Stimulated activated naive CD4-positive, alpha-beta T cell treated with Interleukin-2 at 50 U/mL for 16 hours (primary cell): ENCODE measurements around the gene ACY1.
A peak's percentile ranks its signal among the peaks of the same experiment; 100 is the strongest.

ENCODE experiments used
- DNase-seq: peaks from one replicate; lab custom pipeline; 2025; lab: John Stamatoyannopoulos, UW

Gene ACY1

DNA sequence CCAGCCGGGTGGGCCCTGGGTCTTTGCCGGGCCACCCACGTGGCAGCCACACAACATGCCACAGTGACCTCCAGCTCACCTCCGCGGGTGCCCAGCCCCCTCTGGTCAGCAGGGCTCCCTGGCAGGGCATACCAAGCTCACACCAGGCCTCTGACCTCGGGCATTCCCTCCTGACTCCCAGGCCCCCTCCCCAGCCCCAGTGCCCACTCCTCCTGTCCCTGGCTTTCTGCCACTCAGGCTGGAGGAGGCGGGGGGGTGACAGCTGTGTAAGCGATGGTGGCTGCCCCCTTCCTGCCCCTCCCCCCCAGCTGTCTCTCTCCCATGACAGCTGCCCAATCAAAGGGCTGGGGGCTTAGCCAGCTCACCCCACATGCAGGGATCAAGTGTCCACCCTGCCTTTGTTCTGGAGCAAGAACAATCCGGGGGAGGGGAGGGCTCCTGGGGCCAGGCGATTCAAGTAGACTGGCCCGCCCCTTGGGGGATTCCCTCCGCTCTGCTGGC lies 19.3 kb upstream of the ACY1 start:
- no peak for DNase-seq

DNA sequence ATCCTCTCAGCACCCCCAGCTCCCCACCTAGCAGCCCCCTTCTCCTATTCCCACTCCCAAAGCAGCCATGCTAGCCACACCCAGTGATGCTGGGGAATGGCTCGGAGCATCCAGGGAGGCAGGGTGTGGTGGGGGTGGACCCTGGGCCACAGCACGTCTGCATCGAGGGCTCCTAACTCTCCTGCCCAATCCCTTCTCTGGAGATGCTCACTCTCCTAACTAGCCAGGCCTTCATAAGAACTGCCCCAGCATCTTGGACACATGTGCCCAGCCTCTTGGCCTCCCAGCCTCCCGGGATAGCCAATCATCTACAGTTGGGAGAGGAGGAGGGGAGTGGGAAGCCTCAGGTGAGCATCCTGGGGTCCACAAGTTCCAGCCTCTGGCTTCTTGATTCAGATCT lies 18.8 kb upstream of the ACY1 start:
- DNase-seq, result no peak

DNA sequence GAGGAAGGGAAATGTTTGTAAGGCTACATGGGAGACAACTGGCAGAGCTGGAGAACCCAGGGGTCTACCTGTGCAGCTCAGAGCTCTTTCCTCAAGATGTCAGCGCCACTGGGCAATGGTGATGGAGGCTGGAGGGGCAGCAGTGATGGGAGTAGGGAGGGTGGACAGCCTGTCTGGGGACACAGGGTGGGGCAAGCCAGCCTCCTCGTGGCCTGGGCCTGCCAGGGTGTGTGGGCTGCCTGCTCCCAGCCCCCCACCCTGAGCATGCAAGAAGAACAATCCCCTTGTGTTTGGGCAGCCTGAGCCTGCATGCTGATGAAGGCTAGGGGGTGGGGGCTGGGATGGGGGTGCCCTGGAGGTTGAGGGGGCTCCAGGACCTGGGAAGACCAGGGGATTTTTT lies 17.3 kb upstream of the ACY1 start:
- DNase-seq, result no peak

DNA sequence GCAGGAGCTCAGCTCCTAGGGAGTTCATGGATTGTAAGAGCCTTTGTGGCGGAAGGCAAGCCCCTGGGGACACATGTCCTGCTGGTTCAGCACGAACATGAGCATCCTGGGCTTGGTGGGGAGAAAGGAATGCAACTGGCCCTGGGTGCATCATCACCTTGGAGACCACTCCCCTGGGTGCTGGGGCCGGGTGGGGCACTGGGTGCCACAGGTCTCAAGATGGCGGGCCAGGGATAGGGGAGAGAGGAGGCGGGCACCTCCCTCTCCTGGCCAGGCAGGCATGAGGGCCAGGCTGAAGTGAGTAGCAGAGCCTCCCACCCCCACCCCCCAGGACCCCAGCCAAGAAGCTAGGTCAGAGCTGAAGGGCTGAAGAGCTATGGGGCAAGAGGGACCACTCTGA lies 16.8 kb upstream of the ACY1 start:
- no peak for DNase-seq

DNA sequence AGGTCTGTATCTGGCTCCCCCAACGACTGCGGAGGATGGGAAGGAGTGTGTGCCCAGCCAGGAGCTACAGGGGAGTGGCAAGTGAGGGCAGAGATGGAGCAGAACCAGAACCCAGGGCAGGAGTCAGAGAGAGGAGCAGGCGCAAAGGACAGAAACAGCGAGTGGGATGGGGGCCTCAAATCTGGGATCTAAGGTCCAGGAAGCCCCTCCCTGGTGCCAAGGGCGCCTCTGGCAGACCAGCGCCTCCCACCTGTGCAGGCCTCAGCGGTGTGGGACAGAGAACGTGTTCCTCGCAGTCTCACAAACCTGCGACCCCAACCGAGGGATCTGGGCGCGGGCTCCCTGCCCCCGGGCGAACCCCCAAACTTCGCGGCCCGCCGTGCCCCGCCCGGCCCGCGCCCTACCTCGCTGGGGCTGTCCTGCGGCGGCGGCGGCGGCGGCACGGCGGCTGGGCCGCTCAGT lies 16.4 kb upstream of the ACY1 start:
- DNase-seq, result no peak

DNA sequence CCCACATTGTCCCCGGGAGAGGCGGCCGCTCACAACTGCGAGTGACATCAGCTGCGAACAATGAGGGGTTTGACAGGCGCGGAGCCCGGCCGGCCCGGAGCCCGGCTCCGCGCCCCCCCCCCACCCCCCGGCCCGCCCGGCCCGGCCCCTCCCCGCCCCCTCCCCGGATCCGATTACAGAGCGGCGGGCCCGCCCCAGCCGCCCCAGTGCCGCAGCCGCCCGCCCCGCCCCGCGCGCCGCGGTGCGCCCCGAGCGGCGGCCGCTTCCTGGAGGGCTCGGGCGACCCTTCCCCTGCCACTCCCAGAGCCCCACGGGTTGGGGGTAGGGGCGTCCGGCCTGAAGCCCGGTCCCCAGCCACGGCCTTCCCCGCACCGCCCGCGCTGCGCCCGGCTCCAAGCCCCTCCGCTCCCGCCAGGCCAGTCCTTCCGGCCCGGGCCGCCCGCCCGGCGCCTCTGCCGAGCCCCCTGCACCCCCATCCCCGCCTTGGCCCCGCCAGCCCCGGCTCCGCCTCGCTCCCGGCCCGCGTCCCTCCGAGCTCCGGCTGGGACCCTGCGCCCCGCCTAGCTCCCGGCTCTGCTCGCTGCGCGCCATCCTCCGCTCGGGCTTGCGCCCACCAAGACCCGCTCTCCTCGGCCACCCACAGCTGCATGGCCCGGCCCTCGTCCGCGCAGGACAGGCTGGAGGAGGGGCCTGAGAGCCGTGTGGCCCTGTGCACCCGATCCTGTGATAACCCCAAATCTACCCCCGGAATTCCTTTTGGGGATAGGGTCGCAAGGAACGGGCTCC lies 15.8 kb upstream of the ACY1 start, which contains the start of gene PCBP4:
Gene PCBP4, minus strand, starts transcription at position 71 of the 786 bp plus-strand sequence. CDS start 6,214 bp downstream, outside the sequence.
- peak; percentile 39 for DNase-seq

DNA sequence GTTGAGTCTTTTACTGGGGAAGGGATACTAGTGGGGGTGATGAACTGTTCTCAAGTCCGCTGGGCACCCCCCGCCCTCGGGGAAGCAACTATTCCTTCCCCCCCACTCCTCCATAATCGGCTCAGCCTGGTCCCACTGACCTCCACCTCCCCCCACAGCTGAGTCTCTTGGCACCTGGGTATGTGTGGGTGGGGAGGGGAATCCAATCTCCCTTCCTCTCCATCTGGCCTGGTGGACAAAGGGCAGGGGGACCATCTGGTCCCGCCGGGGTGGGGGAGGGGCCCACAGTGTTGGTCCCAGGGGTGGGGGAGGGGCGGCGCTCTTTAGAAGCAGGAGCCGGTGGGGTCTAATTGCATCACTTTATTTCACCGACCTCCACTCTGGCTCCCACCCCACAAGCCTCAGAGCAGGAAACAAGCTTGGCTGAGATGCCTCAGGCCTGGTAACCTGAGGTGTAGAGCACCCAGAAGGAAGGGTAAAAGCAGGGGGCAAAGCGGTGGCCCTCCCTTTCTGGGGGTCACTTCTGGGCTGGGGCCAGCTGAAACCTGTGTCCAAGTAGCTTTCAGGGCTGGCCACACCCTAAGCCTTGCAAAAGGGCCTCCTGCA lies 15.1 kb upstream of the ACY1 start:
- DNase-seq, result no peak

DNA sequence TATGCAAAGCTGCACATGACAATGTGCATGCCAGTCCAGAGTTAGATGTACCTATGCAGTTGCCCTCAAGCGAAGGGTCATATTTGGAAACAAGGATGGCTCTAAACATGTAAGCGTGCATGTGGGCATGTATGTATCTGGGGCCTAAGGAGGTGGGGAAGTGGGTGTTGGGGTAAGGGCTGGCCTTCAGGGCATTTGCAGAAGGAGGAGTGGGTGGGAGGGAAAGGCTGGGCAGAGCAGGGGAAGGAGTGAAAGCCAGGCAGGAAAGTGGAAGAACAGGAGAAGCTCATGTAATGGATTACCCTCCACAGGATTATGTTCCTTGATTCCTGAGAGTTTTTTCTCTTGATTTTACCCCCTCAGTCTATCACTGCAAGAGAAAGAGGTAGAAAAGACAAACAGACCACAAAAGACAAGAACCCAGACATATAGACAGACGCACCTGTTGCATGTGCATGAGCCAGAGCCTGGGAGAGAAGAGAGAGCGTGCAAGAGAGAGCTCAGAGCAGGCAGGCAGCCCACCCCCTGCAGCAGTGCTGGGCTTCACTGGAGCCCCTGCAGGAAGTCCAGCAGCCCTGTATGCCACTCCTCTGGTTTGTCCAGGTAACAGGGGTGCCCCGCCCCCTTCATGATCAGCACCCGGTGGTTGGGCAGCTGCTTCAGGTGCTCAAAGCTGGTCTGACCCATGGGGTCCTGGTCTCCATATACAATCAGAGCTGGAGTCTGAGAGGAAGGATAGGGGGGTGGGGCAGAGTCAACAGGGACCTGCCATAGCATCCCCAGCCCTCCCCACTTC lies 14.3 kb upstream of the ACY1 start:
- no peak for DNase-seq

DNA sequence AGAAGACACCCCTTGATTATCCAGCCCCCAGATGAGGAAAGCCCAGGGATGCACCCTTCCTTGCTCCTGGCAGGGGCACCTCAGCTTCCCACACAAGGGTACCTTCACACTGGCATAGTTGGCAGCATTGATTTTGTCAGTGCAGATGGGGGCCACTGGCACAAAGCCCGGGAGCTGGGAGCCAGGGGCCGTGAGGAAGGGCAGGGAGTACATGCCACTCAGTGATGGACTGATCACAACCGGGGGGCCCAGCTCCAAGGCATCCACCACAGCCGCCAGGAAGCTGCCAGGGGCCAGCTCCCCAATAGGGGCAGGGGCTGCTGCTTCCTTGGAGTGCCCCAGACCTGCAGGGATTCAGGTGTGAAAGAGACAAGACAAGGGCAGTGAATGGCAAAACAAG lies 13.5 kb upstream of the ACY1 start:
- no peak for DNase-seq

DNA sequence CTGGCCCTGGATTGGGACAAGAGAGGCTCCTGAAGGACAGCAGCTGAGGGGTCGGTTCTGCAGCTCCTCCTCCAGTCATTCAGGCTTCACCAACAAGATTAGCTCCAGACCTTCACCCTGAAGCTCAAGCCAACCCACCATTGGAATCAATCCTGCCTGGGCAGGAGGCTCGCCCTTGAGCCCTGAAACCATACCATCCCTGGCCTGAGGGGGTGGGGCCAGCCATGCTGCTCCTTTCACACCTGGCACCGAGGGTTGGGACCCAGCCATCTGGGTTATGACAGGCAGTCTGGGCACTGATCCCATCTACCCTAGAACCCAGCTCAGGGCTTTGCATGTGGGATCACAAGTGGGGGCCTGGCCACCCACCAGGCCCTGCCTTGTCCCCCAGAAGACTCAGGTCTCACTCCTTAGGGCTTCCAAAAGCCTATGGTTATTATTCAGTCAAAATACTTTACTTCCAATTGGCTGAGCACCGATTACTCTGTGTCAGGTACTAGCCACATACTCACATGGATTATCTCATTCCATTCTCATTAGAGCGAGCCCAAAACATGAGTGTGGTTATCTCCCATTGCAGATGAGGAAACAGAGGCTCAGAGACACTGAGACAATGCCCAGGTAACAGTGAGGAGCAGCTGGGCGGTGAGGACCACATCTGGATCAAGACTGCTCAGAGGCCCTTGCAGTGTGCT lies 12.6 kb upstream of the ACY1 start:
- no peak for DNase-seq

DNA sequence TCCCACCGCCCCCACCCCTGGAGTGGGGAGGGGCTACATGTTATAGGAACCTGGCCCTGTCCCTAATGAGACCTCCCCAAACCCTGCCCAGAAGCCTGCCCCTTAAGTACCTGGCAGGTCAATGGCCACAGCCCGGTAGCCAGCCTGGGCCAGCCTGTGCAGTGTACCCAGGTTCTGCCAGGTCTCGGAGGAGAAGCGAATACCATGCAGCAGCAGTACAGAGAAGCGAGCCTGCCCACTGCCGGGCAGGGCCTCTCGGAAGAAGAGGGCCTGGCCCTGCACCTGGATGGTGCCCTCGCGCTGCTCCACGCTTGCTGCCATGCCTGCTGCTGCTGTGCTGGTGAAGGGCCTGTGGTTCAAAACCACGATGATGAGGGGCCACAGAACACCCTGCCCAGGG lies 12.0 kb upstream of the ACY1 start:
- DNase-seq, result no peak

DNA sequence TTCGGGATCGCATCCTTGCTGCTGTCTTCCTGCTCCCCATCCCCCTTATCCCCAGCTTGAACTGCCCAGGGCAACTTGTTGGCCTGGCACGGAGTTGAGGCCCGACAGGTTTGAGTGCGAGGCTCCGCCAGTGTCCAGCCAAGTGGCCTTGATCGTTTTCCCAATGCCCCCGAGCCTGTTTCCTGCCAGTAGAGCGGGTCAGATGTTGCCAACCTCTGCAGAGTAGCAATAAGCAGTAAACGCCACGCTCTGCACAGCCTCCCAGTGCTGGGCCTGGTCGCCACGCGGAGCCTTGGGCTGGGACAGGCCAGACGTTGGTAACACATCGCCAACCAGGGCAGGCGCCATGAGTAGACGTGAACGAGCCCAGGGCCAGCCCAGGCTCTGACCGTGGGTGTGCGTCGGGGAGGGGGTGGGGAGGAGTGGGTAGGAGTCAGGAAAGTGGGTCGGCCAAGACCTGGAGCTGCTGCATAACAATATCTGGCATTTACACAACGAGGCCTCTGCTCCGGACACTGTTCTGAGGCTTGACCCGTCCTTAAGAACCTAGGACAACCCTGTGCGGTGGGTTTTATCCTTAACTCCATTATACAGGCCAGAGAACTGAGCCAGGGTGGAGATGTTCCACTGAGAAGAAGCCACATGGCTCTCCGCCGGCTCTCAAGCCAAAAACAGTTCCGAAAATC lies 8.9 kb upstream of the ACY1 start:
- DNase-seq, result no peak

DNA sequence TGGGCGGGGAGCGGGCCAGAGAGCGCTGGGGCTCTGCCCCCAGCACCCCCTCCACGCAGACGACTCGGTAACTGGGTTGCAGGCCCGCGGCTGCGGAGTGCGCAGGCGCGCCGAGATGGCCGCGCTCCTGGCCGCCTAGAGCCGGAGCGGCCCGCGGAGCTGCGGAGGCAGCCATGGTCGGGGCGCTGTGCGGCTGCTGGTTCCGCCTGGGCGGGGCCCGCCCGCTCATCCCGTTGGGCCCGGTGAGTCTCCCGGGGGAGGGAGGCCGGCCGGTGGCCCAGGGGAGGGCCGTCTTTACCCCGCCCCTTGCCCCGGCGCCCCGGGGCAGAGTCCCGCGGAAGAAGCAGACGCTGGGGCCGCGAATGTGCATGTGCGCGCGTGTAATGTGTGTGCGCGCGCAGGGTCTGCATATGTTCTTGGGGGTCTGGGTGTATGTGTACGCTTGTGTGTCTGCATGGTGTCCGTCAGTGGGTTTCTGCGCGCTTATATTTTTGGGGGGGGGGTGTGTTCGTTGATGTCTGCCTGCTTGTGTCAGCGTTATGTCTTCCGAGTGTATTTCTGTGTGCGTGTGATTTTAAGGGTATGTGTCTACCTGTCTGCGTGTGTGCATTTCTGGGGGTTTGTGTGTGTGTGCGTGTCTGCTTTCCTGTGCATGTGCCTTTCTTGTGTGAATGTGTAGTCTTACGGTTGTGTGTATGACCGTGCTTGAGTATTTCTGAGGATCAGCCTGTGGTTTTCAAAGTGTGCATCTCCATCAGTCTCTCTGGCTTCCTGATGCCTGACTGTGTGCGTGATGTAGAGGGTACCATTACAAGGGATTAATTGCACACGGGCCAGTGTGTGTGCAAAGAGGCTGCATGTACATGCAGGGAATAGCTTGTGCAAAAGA lies 8.1 kb upstream of the ACY1 start, which contains the start of gene ABHD14A:
Gene ABHD14A, plus strand, starts transcription at position 102 of the 889 bp plus-strand sequence. Its CDS starts 72 bp downstream, at position 174.
- DNase-seq, result peak; percentile 60

DNA sequence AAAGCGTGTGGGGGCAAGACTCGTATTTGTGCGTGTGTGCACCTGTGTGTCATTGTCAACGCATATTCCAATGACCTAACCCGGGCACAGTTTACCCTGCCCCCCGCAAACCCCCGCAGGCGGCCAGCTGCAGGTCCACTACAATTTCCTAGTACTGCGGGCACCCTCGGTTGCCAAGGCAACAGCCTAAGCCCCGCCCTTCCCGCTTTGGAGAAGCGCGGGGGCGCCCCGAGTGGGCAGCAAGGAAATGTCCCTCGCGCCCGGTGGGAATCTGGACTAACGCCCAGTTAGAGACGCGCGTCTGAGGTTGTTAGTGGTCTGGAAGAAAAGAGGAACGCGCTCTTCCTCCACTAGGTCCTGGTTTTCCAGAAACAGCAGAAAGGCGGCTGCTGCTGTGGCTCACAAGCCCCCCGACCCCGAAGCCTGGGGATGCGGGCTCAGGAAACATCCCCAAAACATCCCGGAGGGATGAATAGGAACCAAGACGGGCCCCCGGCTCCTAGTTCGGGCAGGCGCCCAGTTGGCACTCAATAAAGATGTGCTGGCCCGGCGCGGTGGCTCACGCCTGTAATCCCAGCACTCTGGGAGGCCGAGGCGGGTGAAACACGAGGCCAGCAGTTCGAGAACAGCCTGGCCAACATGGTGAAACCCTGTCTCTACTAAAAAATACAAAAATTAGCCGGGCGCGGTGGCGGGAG lies 7.3 kb upstream of the ACY1 start:
- DNase-seq, result no peak

DNA sequence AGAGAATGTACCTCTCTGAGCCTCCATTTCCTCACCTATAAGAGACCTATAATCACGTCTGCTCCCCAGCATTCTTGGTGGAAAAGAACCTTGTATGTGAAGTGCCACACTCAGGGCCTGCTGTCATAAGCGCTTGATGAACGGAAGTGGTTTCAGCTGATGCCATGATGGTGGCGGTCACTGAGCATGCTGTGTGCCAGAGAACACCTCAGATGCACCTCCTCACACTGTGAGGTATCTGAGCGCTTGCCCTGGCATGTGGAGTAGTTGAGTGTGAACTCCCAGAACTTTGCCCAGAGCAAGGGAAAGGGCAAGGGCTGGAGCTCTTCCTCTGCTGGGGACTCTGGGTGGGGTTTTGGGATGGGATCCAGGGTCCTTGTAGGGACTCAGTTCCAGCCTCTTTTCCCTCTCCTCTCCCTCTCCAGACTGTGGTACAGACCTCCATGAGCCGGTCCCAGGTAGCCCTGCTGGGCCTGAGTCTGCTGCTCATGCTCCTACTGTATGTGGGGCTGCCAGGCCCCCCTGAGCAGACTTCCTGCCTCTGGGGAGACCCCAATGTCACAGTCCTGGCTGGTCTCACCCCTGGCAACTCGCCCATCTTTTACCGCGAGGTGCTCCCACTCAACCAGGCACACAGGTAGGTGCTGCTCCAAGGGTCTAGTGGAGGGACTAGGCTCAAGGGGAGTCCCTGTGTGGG lies 5.7 kb upstream of the ACY1 start:
- DNase-seq, result peak; percentile 11

DNA sequence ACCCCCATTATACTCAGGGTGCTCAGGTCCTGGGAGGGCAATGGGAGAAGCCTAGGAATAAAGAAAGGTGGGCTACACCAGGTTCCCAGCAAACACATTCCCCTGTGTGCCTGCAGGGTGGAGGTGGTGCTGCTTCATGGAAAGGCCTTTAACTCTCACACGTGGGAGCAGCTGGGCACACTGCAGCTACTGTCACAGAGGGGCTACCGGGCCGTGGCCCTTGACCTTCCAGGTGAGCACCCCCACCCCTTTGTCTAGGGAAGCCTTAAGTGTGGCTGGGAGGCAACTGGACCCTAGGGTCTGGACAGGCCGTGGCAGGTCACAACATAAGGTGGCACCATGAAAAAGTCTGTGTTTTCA lies 5.2 kb upstream of the ACY1 start:
- no peak for DNase-seq

DNA sequence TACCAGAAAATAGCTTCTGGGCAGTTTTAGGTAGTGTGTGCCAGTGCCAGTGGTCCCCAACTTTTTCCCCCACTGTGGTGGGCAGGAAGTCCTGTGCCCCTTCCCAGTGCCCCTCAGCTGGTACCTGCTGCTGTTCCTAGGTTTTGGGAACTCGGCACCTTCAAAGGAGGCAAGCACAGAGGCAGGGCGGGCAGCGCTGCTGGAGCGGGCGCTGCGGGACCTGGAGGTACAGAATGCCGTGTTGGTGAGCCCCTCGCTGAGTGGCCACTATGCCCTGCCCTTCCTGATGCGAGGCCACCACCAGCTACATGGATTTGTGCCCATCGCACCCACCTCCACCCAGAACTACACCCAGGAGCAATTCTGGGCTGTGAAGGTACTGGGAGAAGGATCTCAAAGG lies 3.1 kb upstream of the ACY1 start:
- no peak for DNase-seq

DNA sequence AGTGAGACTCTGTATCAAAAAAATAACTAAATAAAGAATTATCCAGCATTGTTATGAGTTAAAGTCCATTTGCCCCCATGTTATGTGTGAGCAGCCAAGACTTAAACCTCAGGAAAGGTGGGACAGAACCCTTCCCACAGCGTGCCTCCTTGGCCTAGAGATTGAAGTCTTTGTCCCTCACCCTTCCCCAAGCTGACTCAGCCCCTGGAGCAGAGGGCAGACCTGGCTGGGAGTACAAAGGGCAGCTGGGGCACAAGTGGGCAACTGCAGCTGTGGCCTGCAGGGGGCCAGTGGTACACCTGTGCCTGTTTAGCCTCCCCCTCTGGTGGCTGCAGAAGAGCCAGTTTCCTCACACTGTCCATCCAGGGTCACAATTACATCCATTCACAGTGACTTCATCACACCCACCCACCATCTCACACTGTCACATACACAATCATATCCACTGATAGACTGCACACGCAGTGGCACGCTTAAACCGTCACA lies 940 bp upstream of the ACY1 start:
- peak; percentile 17 for DNase-seq
